ENCODE data around the gene SMYD2.

Gene SMYD2

GRCh38 chr1:214281021-214281719 is at the start of gene SMYD2:
TSS of gene SMYD2 (plus strand) at chr1:214281159. CDS start at chr1:214281255, 96 bp downstream.
- H3K27ac ChIP-seq (ENCODE audit: low read depth, low read length), result peak within 1 kb of the TSS; percentile 76
- peaks cover 6 to 24% (median 23%) of the 10 kb centered on the region in 5 donors for H3K4me1 ChIP-seq (ENCODE audit: control insufficient read depth in 5 of 5, insufficient read depth in 5 of 5, low read length in 5 of 5)
- H3K27me3 ChIP-seq (ENCODE audit: control insufficient read depth in 5 of 5, insufficient read depth in 4 of 5, low read length in 5 of 5), result no peaks in the 10 kb centered on the region
- H3K9ac ChIP-seq (ENCODE audit: low read length in 5 of 5), result peak within 1 kb of the TSS; percentile 64 to 95 (median 82)
- no peaks in the 10 kb centered on the region for H3K36me3 ChIP-seq (ENCODE audit: control insufficient read depth in 5 of 5, insufficient read depth in 5 of 5, low read length in 5 of 5)
- H3K4me3 ChIP-seq (ENCODE audit: low read depth in 1 of 5, low read length in 5 of 5), result peak within 1 kb of the TSS; percentile 76 to 91 (median 85)
- H3K9me3 ChIP-seq (ENCODE audit: control insufficient read depth in 5 of 5, low read length in 5 of 5), result no peaks in the 10 kb centered on the region

GRCh38 chr1:214233856-214234634 is 46.9 kb upstream of the SMYD2 start:
- Histone ChIP-seq H3K4me3 (ENCODE audit: low read depth in 1 of 5, low read length in 5 of 5) (no peak overlapping the region), H3K9me3 (ENCODE audit: control insufficient read depth in 5 of 5, low read length in 5 of 5) (no peaks in the 10 kb centered on the region), H3K9ac (ENCODE audit: low read length in 5 of 5) (no peak overlapping the region), H3K27ac (ENCODE audit: low read depth, low read length) (no peak overlapping the region), H3K27me3 (ENCODE audit: control insufficient read depth in 5 of 5, insufficient read depth in 4 of 5, low read length in 5 of 5) (no peaks in the 10 kb centered on the region), H3K4me1 (ENCODE audit: control insufficient read depth in 5 of 5, insufficient read depth in 5 of 5, low read length in 5 of 5) (no peaks in the 10 kb centered on the region), H3K36me3 (ENCODE audit: control insufficient read depth in 5 of 5, insufficient read depth in 5 of 5, low read length in 5 of 5) (no peaks in the 10 kb centered on the region)

GRCh38 chr1:214234635-214235025 is 46.3 kb upstream of the SMYD2 start:
- H3K9ac ChIP-seq (ENCODE audit: low read length in 5 of 5), result no peak overlapping the region
- no peaks in the 10 kb centered on the region for H3K36me3 ChIP-seq (ENCODE audit: control insufficient read depth in 5 of 5, insufficient read depth in 5 of 5, low read length in 5 of 5)
- no peaks in the 10 kb centered on the region for H3K9me3 ChIP-seq (ENCODE audit: control insufficient read depth in 5 of 5, low read length in 5 of 5)
- no peaks in the 10 kb centered on the region for H3K4me1 ChIP-seq (ENCODE audit: control insufficient read depth in 5 of 5, insufficient read depth in 5 of 5, low read length in 5 of 5)
- H3K27ac ChIP-seq (ENCODE audit: low read depth, low read length), result no peak overlapping the region
- no peak overlapping the region for H3K4me3 ChIP-seq (ENCODE audit: low read depth in 1 of 5, low read length in 5 of 5)
- H3K27me3 ChIP-seq (ENCODE audit: control insufficient read depth in 5 of 5, insufficient read depth in 4 of 5, low read length in 5 of 5), result no peaks in the 10 kb centered on the region

GRCh38 chr1:214236477-214236876 is 44.5 kb upstream of the SMYD2 start:
- Histone ChIP-seq H3K4me1 (ENCODE audit: control insufficient read depth in 5 of 5, insufficient read depth in 5 of 5, low read length in 5 of 5) (no peaks in the 10 kb centered on the region), H3K4me3 (ENCODE audit: low read depth in 1 of 5, low read length in 5 of 5) (no peak overlapping the region), H3K27me3 (ENCODE audit: control insufficient read depth in 5 of 5, insufficient read depth in 4 of 5, low read length in 5 of 5) (no peaks in the 10 kb centered on the region), H3K9ac (ENCODE audit: low read length in 5 of 5) (no peak overlapping the region), H3K27ac (ENCODE audit: low read depth, low read length) (no peak overlapping the region), H3K36me3 (ENCODE audit: control insufficient read depth in 5 of 5, insufficient read depth in 5 of 5, low read length in 5 of 5) (no peaks in the 10 kb centered on the region), H3K9me3 (ENCODE audit: control insufficient read depth in 5 of 5, low read length in 5 of 5) (no peaks in the 10 kb centered on the region)

GRCh38 chr1:214241060-214241459 is 39.9 kb upstream of the SMYD2 start:
- H3K27me3 ChIP-seq (ENCODE audit: control insufficient read depth in 5 of 5, insufficient read depth in 4 of 5, low read length in 5 of 5), result peaks cover 0 to 3% (median 0%) of the 10 kb centered on the region in 5 donors
- H3K27ac ChIP-seq (ENCODE audit: low read depth, low read length), result no peak overlapping the region
- no peak overlapping the region for H3K9ac ChIP-seq (ENCODE audit: low read length in 5 of 5)
- H3K36me3 ChIP-seq (ENCODE audit: control insufficient read depth in 5 of 5, insufficient read depth in 5 of 5, low read length in 5 of 5), result no peaks in the 10 kb centered on the region
- no peaks in the 10 kb centered on the region for H3K4me1 ChIP-seq (ENCODE audit: control insufficient read depth in 5 of 5, insufficient read depth in 5 of 5, low read length in 5 of 5)
- H3K9me3 ChIP-seq (ENCODE audit: control insufficient read depth in 5 of 5, low read length in 5 of 5), result no peaks in the 10 kb centered on the region
- no peak overlapping the region for H3K4me3 ChIP-seq (ENCODE audit: low read depth in 1 of 5, low read length in 5 of 5)

- no peak overlapping the region for H3K9ac ChIP-seq (ENCODE audit: low read length in 5 of 5)
- H3K36me3 ChIP-seq (ENCODE audit: control insufficient read depth in 5 of 5, insufficient read depth in 5 of 5, low read length in 5 of 5), result no peaks in the 10 kb centered on the region
- H3K9me3 ChIP-seq (ENCODE audit: control insufficient read depth in 5 of 5, low read length in 5 of 5), result no peaks in the 10 kb centered on the region
- no peak overlapping the region for H3K4me3 ChIP-seq (ENCODE audit: low read depth in 1 of 5, low read length in 5 of 5)
- H3K27ac ChIP-seq (ENCODE audit: low read depth, low read length), result no peak overlapping the region
- peaks cover 0 to 6% (median 0%) of the 10 kb centered on the region in 5 donors for H3K4me1 ChIP-seq (ENCODE audit: control insufficient read depth in 5 of 5, insufficient read depth in 5 of 5, low read length in 5 of 5)
- peaks cover 0 to 7% (median 0%) of the 10 kb centered on the region in 5 donors for H3K27me3 ChIP-seq (ENCODE audit: control insufficient read depth in 5 of 5, insufficient read depth in 4 of 5, low read length in 5 of 5)
Observed at GRCh38 chr1:214244252-214244651, 36.7 kb upstream of the SMYD2 start.

GRCh38 chr1:214244841-214245240 is 36.1 kb upstream of the SMYD2 start:
- Histone ChIP-seq H3K9me3 (ENCODE audit: control insufficient read depth in 5 of 5, low read length in 5 of 5) (no peaks in the 10 kb centered on the region), H3K9ac (ENCODE audit: low read length in 5 of 5) (no peak overlapping the region), H3K27ac (ENCODE audit: low read depth, low read length) (no peak overlapping the region), H3K4me1 (ENCODE audit: control insufficient read depth in 5 of 5, insufficient read depth in 5 of 5, low read length in 5 of 5) (peaks cover 0 to 6% (median 0%) of the 10 kb centered on the region in 5 donors), H3K36me3 (ENCODE audit: control insufficient read depth in 5 of 5, insufficient read depth in 5 of 5, low read length in 5 of 5) (no peaks in the 10 kb centered on the region), H3K27me3 (ENCODE audit: control insufficient read depth in 5 of 5, insufficient read depth in 4 of 5, low read length in 5 of 5) (peaks cover 0 to 7% (median 0%) of the 10 kb centered on the region in 5 donors), H3K4me3 (ENCODE audit: low read depth in 1 of 5, low read length in 5 of 5) (no peak overlapping the region)

- H3K9me3 ChIP-seq (ENCODE audit: control insufficient read depth in 5 of 5, low read length in 5 of 5), result no peaks in the 10 kb centered on the region
- H3K36me3 ChIP-seq (ENCODE audit: control insufficient read depth in 5 of 5, insufficient read depth in 5 of 5, low read length in 5 of 5), result no peaks in the 10 kb centered on the region
- no peak overlapping the region for H3K4me3 ChIP-seq (ENCODE audit: low read depth in 1 of 5, low read length in 5 of 5)
- no peak overlapping the region for H3K9ac ChIP-seq (ENCODE audit: low read length in 5 of 5)
- no peak overlapping the region for H3K27ac ChIP-seq (ENCODE audit: low read depth, low read length)
- peaks cover 0 to 6% (median 0%) of the 10 kb centered on the region in 5 donors for H3K4me1 ChIP-seq (ENCODE audit: control insufficient read depth in 5 of 5, insufficient read depth in 5 of 5, low read length in 5 of 5)
- peaks cover 0 to 4% (median 0%) of the 10 kb centered on the region in 5 donors for H3K27me3 ChIP-seq (ENCODE audit: control insufficient read depth in 5 of 5, insufficient read depth in 4 of 5, low read length in 5 of 5)
Observed at GRCh38 chr1:214247501-214248041, 33.4 kb upstream of the SMYD2 start.

- Histone ChIP-seq H3K4me3 (ENCODE audit: low read depth in 1 of 5, low read length in 5 of 5) (no peak overlapping the region), H3K27ac (ENCODE audit: low read depth, low read length) (no peak overlapping the region), H3K4me1 (ENCODE audit: control insufficient read depth in 5 of 5, insufficient read depth in 5 of 5, low read length in 5 of 5) (peaks cover 0 to 6% (median 0%) of the 10 kb centered on the region in 5 donors), H3K27me3 (ENCODE audit: control insufficient read depth in 5 of 5, insufficient read depth in 4 of 5, low read length in 5 of 5) (peaks cover 0 to 4% (median 0%) of the 10 kb centered on the region in 5 donors), H3K9ac (ENCODE audit: low read length in 5 of 5) (no peak overlapping the region), H3K9me3 (ENCODE audit: control insufficient read depth in 5 of 5, low read length in 5 of 5) (no peaks in the 10 kb centered on the region), H3K36me3 (ENCODE audit: control insufficient read depth in 5 of 5, insufficient read depth in 5 of 5, low read length in 5 of 5) (no peaks in the 10 kb centered on the region)
Observed at GRCh38 chr1:214248311-214249085, 32.5 kb upstream of the SMYD2 start.
